GM21515 (cell line): ENCODE results near the gene BRF1.
A peak's percentile ranks its signal among the peaks of the same experiment; 100 is the strongest.

Experiments used
- ATAC-seq: cut with Tn5 transposase; IDR thresholded peaks from one replicate; pipeline ENCODE4 v1.9.1; 2021; ENCODE audit not compliant: unreplicated experiment

BRF1 gene

GRCh38 chr14:105197211-105197641, 103.6 kb downstream of the BRF1 start:
- ATAC-seq, result no peak

- no peak for ATAC-seq
These were observed 104.4 kb downstream of the BRF1 start for GRCh38 chr14:105196265-105196960.

GRCh38 chr14:105195522-105196264, 105.1 kb downstream of the BRF1 start:
- no peak for ATAC-seq

GRCh38 chr14:105195051-105195450, 105.8 kb downstream of the BRF1 start:
- no peak for ATAC-seq

GRCh38 chr14:105193916-105194782, 106.7 kb downstream of the BRF1 start:
- no peak for ATAC-seq

GRCh38 chr14:105192866-105193731, 107.7 kb downstream of the BRF1 start:
- ATAC-seq, result no peak

- no peak for ATAC-seq
These were observed 112.8 kb downstream of the BRF1 start for GRCh38 chr14:105187935-105188524.

GRCh38 chr14:105187116-105187515, 113.7 kb downstream of the BRF1 start:
- ATAC-seq, result no peak

GRCh38 chr14:105185973-105186372, 114.8 kb downstream of the BRF1 start:
- ATAC-seq, result no peak

GRCh38 chr14:105185001-105185400, 115.8 kb downstream of the BRF1 start:
- no peak for ATAC-seq

GRCh38 chr14:105184461-105184860, 116.3 kb downstream of the BRF1 start:
- ATAC-seq, result no peak

GRCh38 chr14:105182296-105183020, 118.3 kb downstream of the BRF1 start:
- no peak for ATAC-seq

GRCh38 chr14:105181549-105182295, 119.1 kb downstream of the BRF1 start:
- no peak for ATAC-seq

GRCh38 chr14:105180592-105181548, 119.9 kb downstream of the BRF1 start, which contains the start of gene NUDT14:
Gene NUDT14, minus strand, starts transcription at chr14:105181312. Its CDS starts 103 bp downstream, at chr14:105181209.
- peak; percentile 48 for ATAC-seq

GRCh38 chr14:105179191-105179590, 121.6 kb downstream of the BRF1 start:
- ATAC-seq, result no peak

- no peak for ATAC-seq
These were observed 122.0 kb downstream of the BRF1 start for GRCh38 chr14:105178868-105179140.

GRCh38 chr14:105178069-105178867, 122.5 kb downstream of the BRF1 start:
- ATAC-seq, result no peak
